ENCODE measurements around the gene TMEM200A. TPM values are rescaled to one million over a fixed set of nuclear protein-coding genes. Genes with fewer than 3 reads are reported as not detected.

TMEM200A gene
- polyA plus RNA-seq, 3 donors = not detected

DNA sequence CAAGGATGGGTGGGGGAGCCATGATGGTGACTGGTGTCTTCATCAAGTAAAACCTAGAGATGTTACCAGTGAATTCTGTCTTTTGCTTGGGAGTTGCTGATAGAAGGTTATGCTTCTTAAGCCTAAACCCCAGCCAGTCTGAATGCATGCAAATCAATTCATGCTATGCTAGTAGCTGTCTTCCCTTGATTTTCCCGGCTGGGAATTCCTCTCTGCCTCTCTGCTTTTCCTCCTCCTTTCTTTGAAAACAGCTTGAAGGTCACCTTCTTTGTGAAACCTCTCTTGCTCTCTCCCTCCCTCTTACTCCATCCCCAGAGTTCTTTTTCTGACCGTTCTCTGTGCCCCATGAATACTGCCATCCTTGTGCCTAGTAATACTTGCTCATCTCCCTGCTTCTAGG is 58.9 kb downstream of the TMEM200A start:
- intact Hi-C loops (cut with micrococcal nuclease) = no loop called here
- WGBS (ENCODE audit: insufficient coverage) = 82% methylated on average over 2 of the region's 2 CpGs
- H3K79me2 ChIP-seq (ENCODE audit: insufficient read depth, low read length) = no peaks in the 10 kb centered on the region
- no peaks in the 10 kb centered on the region for H3K4me1 ChIP-seq (ENCODE audit: control insufficient read depth in 1 of 2, insufficient read depth in 2 of 2, low read length in 2 of 2)
- H3K9me3 ChIP-seq (replicated peaks in 1 of 2; ENCODE audit: control insufficient read depth in 1 of 2, insufficient read depth in 1 of 2, low read length in 2 of 2) = no peaks in the 10 kb centered on the region
- H3K36me3 ChIP-seq (replicated peaks in 1 of 2; ENCODE audit: control insufficient read depth in 1 of 2, insufficient read depth in 2 of 2, low read length in 2 of 2) = no peaks in the 10 kb centered on the region
- Mint-ChIP-seq H3K36me3 (no peaks in the 10 kb centered on the region), H3K4me3 (no peak overlapping the region), H3K9me3 (peaks cover 0 to 4% (median 0%) of the 10 kb centered on the region in 7 donors), H3K27me3 (ENCODE audit: low read depth in 3 of 3) (peaks cover 0 to 2% (median 1%) of the 10 kb centered on the region in 3 donors), H3K4me1 (no peaks in the 10 kb centered on the region), H3K27ac (peak overlapping the region in 1 of 7 donors; percentile 81)
- H4K20me1 ChIP-seq (ENCODE audit: insufficient read depth, low read length) = no peaks in the 10 kb centered on the region
- TF ChIP-seq, protein P1, sequence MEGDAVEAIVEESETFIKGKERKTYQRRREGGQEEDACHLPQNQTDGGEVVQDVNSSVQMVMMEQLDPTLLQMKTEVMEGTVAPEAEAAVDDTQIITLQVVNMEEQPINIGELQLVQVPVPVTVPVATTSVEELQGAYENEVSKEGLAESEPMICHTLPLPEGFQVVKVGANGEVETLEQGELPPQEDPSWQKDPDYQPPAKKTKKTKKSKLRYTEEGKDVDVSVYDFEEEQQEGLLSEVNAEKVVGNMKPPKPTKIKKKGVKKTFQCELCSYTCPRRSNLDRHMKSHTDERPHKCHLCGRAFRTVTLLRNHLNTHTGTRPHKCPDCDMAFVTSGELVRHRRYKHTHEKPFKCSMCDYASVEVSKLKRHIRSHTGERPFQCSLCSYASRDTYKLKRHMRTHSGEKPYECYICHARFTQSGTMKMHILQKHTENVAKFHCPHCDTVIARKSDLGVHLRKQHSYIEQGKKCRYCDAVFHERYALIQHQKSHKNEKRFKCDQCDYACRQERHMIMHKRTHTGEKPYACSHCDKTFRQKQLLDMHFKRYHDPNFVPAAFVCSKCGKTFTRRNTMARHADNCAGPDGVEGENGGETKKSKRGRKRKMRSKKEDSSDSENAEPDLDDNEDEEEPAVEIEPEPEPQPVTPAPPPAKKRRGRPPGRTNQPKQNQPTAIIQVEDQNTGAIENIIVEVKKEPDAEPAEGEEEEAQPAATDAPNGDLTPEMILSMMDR (IDR thresholded peaks at IDR 0.05) = no peak
- H3K27ac ChIP-seq (ENCODE audit: low read depth in 1 of 2, low read length in 2 of 2) = no peak overlapping the region
- no peak for DNase-seq
- H3K4me3 ChIP-seq (replicated peaks in 1 of 3; ENCODE audit: low read depth in 2 of 3, low read length in 3 of 3) = no peak overlapping the region
- no peak overlapping the region for H3K4me2 ChIP-seq (replicated peaks; ENCODE audit: extremely low read depth, low read length, poor library complexity, severe bottlenecking)
- no peak overlapping the region for H2AFZ ChIP-seq (ENCODE audit: insufficient read depth, low read depth, low read length, poor library complexity, severe bottlenecking)
- no peak overlapping the region for H3K9ac ChIP-seq (ENCODE audit: insufficient read depth, low read length, poor library complexity, severe bottlenecking)
- H3K27me3 ChIP-seq (ENCODE audit: control insufficient read depth in 2 of 2, insufficient read depth in 2 of 2, low read length in 2 of 2) = no peaks in the 10 kb centered on the region

DNA sequence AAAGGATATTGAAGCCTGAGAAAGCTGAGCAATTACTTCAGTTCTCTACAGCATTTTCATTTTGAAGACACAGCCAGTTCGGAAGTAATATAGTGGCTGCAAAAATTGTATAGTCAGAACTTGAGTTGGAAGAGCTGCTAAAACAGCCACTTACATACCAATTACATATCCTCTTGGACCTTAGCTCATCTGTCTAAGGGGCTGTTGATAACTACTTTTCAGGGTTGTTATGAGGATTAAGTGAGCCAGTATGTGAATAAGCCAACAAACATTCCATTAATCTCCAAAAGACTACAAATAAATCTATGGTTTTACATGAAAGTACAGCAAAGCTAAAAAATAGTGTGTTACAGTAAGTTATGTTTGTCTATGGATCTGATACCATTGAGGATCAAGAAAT is 59.7 kb downstream of the TMEM200A start:
- TF ChIP-seq, protein P1 (IDR thresholded peaks at IDR 0.05) = no peak
- Histone ChIP-seq H3K9ac (ENCODE audit: insufficient read depth, low read length, poor library complexity, severe bottlenecking) (no peak overlapping the region), H3K27ac (ENCODE audit: low read depth in 1 of 2, low read length in 2 of 2) (no peak overlapping the region), H3K9me3 (replicated peaks in 1 of 2; ENCODE audit: control insufficient read depth in 1 of 2, insufficient read depth in 1 of 2, low read length in 2 of 2) (no peaks in the 10 kb centered on the region), H3K4me3 (replicated peaks in 1 of 3; ENCODE audit: low read depth in 2 of 3, low read length in 3 of 3) (no peak overlapping the region), H3K79me2 (ENCODE audit: insufficient read depth, low read length) (no peaks in the 10 kb centered on the region), H3K27me3 (ENCODE audit: control insufficient read depth in 2 of 2, insufficient read depth in 2 of 2, low read length in 2 of 2) (no peaks in the 10 kb centered on the region), H3K4me1 (ENCODE audit: control insufficient read depth in 1 of 2, insufficient read depth in 2 of 2, low read length in 2 of 2) (no peaks in the 10 kb centered on the region), H4K20me1 (ENCODE audit: insufficient read depth, low read length) (no peaks in the 10 kb centered on the region), H3K36me3 (replicated peaks in 1 of 2; ENCODE audit: control insufficient read depth in 1 of 2, insufficient read depth in 2 of 2, low read length in 2 of 2) (no peaks in the 10 kb centered on the region), H2AFZ (ENCODE audit: insufficient read depth, low read depth, low read length, poor library complexity, severe bottlenecking) (no peak overlapping the region), H3K4me2 (replicated peaks; ENCODE audit: extremely low read depth, low read length, poor library complexity, severe bottlenecking) (no peak overlapping the region)
- no CpG with 5 or more reads among the region's 1 CpG for WGBS (ENCODE audit: insufficient coverage)
- intact Hi-C loops (cut with micrococcal nuclease) = no loop called here
- no peak overlapping the region for H3K27ac Mint-ChIP-seq
- H3K4me3 Mint-ChIP-seq = no peak overlapping the region
- peaks cover 0 to 2% (median 1%) of the 10 kb centered on the region in 3 donors for H3K27me3 Mint-ChIP-seq (ENCODE audit: low read depth in 3 of 3)
- no peaks in the 10 kb centered on the region for H3K4me1 Mint-ChIP-seq
- no peak for DNase-seq
- H3K9me3 Mint-ChIP-seq = peaks cover 0 to 4% (median 0%) of the 10 kb centered on the region in 7 donors
- no peaks in the 10 kb centered on the region for H3K36me3 Mint-ChIP-seq

All from CD14-positive monocyte (primary cell).